K562 (cell line): ENCODE results near the gene CUL9. TPM values are rescaled to one million over a fixed set of nuclear protein-coding genes. Genes with fewer than 3 reads are reported as not detected.

ENCODE experiments used
- ATAC-seq: fragments of 200-7000 bp; cut with Tn5 transposase; 3 replicates; pipeline ENCODE4 v1.9.1; 2020; ENCODE audit warnings: moderate library complexity
- BruUV-seq: library from RNA; stranded (reverse); fragments of 400-500 nt; replicated peaks from 2 replicates; lab custom pipeline; 2021; lab: Mats Ljungman, UMichigan
- CTCF ChIA-PET: fragments of 300-600 bp; formaldehyde crosslinking; extraction: SDS; loops from one replicate; lab custom pipeline; 2021; ENCODE audit warnings: low intra/inter-chr PET ratio; lab: Yijun Ruan, JAX
- POLR2A ChIA-PET: fragments of 300-600, 350-650 bp; sonication (Branson Sonifier 250); formaldehyde crosslinking; extraction: SDS; loops from one replicate; lab custom pipeline; 2021; ENCODE audit warnings: antibody characterized with exemption, inconsistent platforms; lab: Yijun Ruan, JAX
- DNase-seq, 4 experiments: peaks; one replicate each; pipeline versions ENCODE4 v3.0.0 to v3.0.0-alpha.2; 2011 to 2018; ENCODE audit warnings: low spot score in 3 of 4, mixed read lengths in 3 of 4; ENCODE audit errors: extremely low read depth in 1 of 4
- FAIRE-seq: peaks from 2 replicates; lab custom pipeline; 2011; peaks lifted over from hg19 to GRCh38; lab: Jason Lieb, UNC
- H2AFZ ChIP-seq: 2 replicates; pipeline ENCODE4 v1.6.0; 2011; ENCODE audit warnings: low read depth, low read length, control low read depth, inconsistent platforms
- H3K27ac ChIP-seq: fragments of 200-600 bp; 3 replicates; pipeline ENCODE4 v1.8.0; 2011; ENCODE audit warnings: low read depth, mild to moderate bottlenecking, control low read depth, inconsistent platforms, low read length, moderate library complexity, mixed read lengths; ENCODE audit errors: extremely low read depth
- H3K27me3 ChIP-seq, 2 experiments: fragments of 300-600 bp in 1 of 2; 2 replicates in 1 of 2; 3 replicates in 1 of 2; pipeline versions ENCODE4 v1.6.0 to v1.8.0; 2011; ENCODE audit warnings: inconsistent platforms in 2 of 2, low read length in 2 of 2, mild to moderate bottlenecking in 1 of 2, mixed read lengths in 1 of 2, moderate library complexity in 1 of 2; ENCODE audit not compliant: control insufficient read depth in 2 of 2, insufficient read depth in 2 of 2
- H3K36me3 ChIP-seq: fragments of 300-600 bp; 3 replicates; pipeline ENCODE4 v1.8.0; 2011; ENCODE audit warnings: mild to moderate bottlenecking, low read length, inconsistent platforms; ENCODE audit not compliant: control insufficient read depth, insufficient read depth
- H3K4me1 ChIP-seq, 2 experiments: fragments of 200-600 bp in 1 of 2; replicated peaks in 1 of 2; 2 replicates in 1 of 2; 3 replicates in 1 of 2; pipeline versions ENCODE4 v1.5.1 to v1.8.0; 2011; ENCODE audit warnings: inconsistent platforms in 2 of 2, low read length in 2 of 2, mild to moderate bottlenecking in 1 of 2, mixed read lengths in 1 of 2, moderate library complexity in 1 of 2; ENCODE audit not compliant: control insufficient read depth in 2 of 2, insufficient read depth in 2 of 2
- H3K4me2 ChIP-seq: 2 replicates; pipeline ENCODE4 v1.6.1; 2011; ENCODE audit warnings: low read length, control low read depth, inconsistent platforms, mixed read lengths; ENCODE audit not compliant: insufficient read depth
- H3K4me3 ChIP-seq: fragments of 200-600 bp; sonication (generic), shearing (Covaris generic); 2 replicates; pipeline ENCODE4 v1.5.1; 2016; ENCODE audit warnings: control low read depth, inconsistent platforms
- H3K79me2 ChIP-seq: fragments of 200-600 bp; 3 replicates; pipeline ENCODE4 v1.8.0; 2011; ENCODE audit warnings: low read length, inconsistent platforms; ENCODE audit not compliant: control insufficient read depth, insufficient read depth
- H3K9ac ChIP-seq, 2 experiments: 2 replicates each; pipeline versions ENCODE4 v1.6.0 to v1.6.1; 2011; ENCODE audit warnings: low read depth in 2 of 2, low read length in 2 of 2, control low read depth in 1 of 2, inconsistent platforms in 1 of 2, mild to moderate bottlenecking in 1 of 2, mixed read lengths in 1 of 2; ENCODE audit not compliant: insufficient read depth in 1 of 2
- H3K9me1 ChIP-seq: one replicate; pipeline ENCODE4 v1.6.0; 2011; ENCODE audit warnings: inconsistent platforms, mild to moderate bottlenecking, low read length, moderate library complexity; ENCODE audit not compliant: control insufficient read depth, insufficient read depth
- H3K9me3 ChIP-seq: replicated peaks from 2 replicates; pipeline ENCODE4 v1.5.1; 2011; ENCODE audit warnings: low read depth, low read length, inconsistent platforms; ENCODE audit not compliant: control insufficient read depth, insufficient read depth
- H4K20me1 ChIP-seq: replicated peaks from 2 replicates; pipeline ENCODE4 v1.6.1; 2011; ENCODE audit warnings: low read length, inconsistent platforms, mixed read lengths; ENCODE audit not compliant: control insufficient read depth, insufficient read depth
- CEBPB ChIP-seq: fragments of 450-650 bp; IDR thresholded peaks from 2 replicates; pipeline ENCODE4 v1.6.1; 2016; ENCODE audit warnings: missing genetic modification characterization, missing compliant biosample characterization
- LARP7 ChIP-seq: fragments of 450-650 bp; IDR thresholded peaks from 2 replicates; pipeline ENCODE4 v1.6.1; 2016
- NCOA4 ChIP-seq: fragments of 450-650 bp; IDR thresholded peaks from 2 replicates; pipeline ENCODE4 v1.6.1; 2018; ENCODE audit warnings: mild to moderate bottlenecking; ENCODE audit not compliant: partially characterized antibody
- NFE2 ChIP-seq: IDR thresholded peaks from 2 replicates; pipeline ENCODE4 v1.6.1; 2014; ENCODE audit warnings: antibody characterized with exemption, low read depth
- ZFP36 ChIP-seq: fragments of 150-350 bp; IDR thresholded peaks from 2 replicates; pipeline ENCODE4 v1.6.1; 2018; ENCODE audit warnings: low read length, low read depth; ENCODE audit not compliant: partially characterized antibody
- WGBS: fragments of 100-300 bp; shearing (Covaris generic); methylation state at CpG from one replicate; pipeline ENCODE4 v1.1.6; 2016; ENCODE audit warnings: low coverage, mixed read lengths; ENCODE audit not compliant: insufficient coverage; ENCODE audit errors: missing lambda C conversion rate; 5-methylcytosine and 5-hydroxymethylcytosine counted together
- in situ Hi-C: fragments of 300-500 bp; cut with MboI; formaldehyde crosslinking; loops from 4 replicates; pipeline ENCODE4 v1.15.0; 2018; ENCODE audit warnings: inconsistent platforms, mixed read lengths
- intact Hi-C: fragments of 100-400 bp; cut with micrococcal nuclease; formaldehyde crosslinking; loops from 2 replicates; pipeline ENCODE4 v1.14.2; 2022
- polyA plus RNA-seq, 8 experiments: library from polyadenylated mRNA; depleted of rRNA in 4 of 8; stranded (reverse) in 5 of 8; unstranded in 3 of 8; fragments of >200 nt; fragmentation: Nextera tagmentation in 2 of 8; fragmentation: Illumina TruSeq in 1 of 8; extraction: Ambion mirVana in 2 of 8; extraction: Trizol in 1 of 8; gene quantifications; 2 replicates each; pipeline versions ENCODE4 v1.2.1 to v1.2.3, GENCODE V29; 2011 to 2014; ENCODE audit warnings: inconsistent platforms in 1 of 8, missing spikeins in 1 of 8
- total RNA-seq, 7 experiments: library from RNA; depleted of rRNA in 6 of 7; stranded (reverse); fragments of >200 nt in 6 of 7; fragmentation: Illumina TruSeq in 2 of 7; extraction: Trizol in 2 of 7; gene quantifications; 2 replicates each; pipeline versions ENCODE4 v1.2.1 to v1.2.3, GENCODE V29; 2011 to 2021; ENCODE audit warnings: low replicate concordance in 1 of 7
- TF ChIP-seq, protein P1 (sequence below): fragments of 250-450 bp; sonication (Bioruptor Pico); IDR thresholded peaks from 2 replicates; pipeline ENCODE4 v1.4.0; 2020

CUL9 gene
- total and polyA plus RNA-seq, 9 of the 15 experiments (the other 6 are each of a cell fraction or from before 2014, with no cell fraction given): 0.50 to 20.7 (median 6.6) TPM

DNA sequence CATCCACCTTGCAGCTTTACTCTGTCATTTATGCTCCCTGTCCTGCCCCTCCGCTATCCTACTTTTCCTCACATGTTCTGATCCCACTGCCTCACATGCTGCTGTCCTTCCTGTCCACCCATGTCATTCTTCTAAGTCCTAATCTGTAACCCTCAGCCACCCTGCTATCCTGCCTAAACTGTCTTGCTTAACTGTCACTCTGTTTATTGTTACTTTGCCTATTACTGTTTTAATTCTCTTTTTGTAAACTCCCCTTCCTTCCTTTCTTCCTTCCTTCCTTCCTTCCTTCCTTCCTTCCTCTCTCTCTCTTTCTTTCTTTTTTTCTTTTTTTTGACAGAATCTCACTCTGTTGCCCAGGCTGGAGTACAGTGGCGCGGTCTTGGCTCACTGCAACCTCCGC lies 1.4 kb downstream of the CUL9 start (continued):
- peak; percentile 81; the same call in 1 of the 2 replicates for TF ChIP-seq LARP7
- peak; percentile 45 for TF ChIP-seq ZFP36
- TF ChIP-seq NCOA4: peak; percentile 50

DNA sequence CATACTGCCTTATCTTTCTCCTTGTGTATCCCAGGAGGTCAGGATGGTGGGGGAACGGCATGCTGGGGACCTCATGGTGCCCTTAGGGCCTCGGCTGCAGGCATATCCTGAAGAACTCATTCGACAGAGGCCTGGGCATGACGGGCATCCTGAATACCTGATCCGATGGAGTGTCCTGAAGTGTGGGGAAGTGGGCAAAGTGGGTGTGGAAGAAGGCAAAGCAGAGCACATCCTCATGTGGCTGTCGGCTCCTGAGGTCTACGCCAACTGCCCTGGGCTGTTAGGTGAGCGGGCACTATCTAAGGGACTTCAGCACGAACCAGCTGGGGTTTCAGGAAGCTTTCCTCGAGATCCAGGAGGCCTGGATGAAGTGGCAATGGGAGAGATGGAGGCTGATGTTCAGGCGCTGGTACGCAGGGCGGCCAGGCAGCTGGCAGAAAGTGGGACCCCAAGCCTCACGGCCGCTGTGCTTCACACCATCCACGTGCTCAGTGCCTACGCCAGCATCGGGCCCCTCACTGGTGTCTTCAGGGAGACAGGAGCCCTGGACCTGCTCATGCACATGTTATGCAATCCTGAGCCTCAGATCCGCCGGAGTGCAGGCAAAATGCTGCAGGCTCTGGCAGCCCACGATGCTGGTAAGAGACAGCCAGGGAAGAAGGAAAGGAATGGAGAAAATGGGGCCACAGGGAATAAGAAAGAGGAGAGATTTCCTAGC lies 2.4 kb downstream of the CUL9 start:
- no peak for DNase-seq
- POLR2A ChIA-PET: interaction anchor here (0.7 kb wide), 1 partner anchor 10 kb away, joined by 3 read pairs; no protein-coding TSS in a partner anchor

More for the DNA sequence above, 2.4 kb downstream of the CUL9 start:
- Histone ChIP-seq H3K4me2 (peak overlapping the region; percentile 1; the same call in 1 of the 2 replicates), H3K4me3 (no peak overlapping the region), H3K27me3 (no peaks in the 10 kb centered on the region), H3K9ac (peak overlapping the region in 1 of 2 experiments; percentile 73; a peak in 2 of 4 replicates), H4K20me1 (no peaks in the 10 kb centered on the region), H3K9me1 (no peaks in the 10 kb centered on the region), H3K9me3 (no peaks in the 10 kb centered on the region), H3K27ac (no peak overlapping the region), H3K4me1 (peaks cover 37 to 45% of the 10 kb centered on the region in 2 experiments), H3K79me2 (peaks cover 24% of the 10 kb centered on the region; the same call in 2 of the 3 replicates), H3K36me3 (peaks cover 61% of the 10 kb centered on the region; the same call in 2 of the 3 replicates), H2AFZ (no peak overlapping the region)
- FAIRE-seq (no peak), ATAC-seq (no peak)
- no peak for TF ChIP-seq NFE2
- TF ChIP-seq CEBPB (tag): 0 out of 2 replicates have a peak, but pooled peaks have one; percentile 29
- TF ChIP-seq, protein P1, sequence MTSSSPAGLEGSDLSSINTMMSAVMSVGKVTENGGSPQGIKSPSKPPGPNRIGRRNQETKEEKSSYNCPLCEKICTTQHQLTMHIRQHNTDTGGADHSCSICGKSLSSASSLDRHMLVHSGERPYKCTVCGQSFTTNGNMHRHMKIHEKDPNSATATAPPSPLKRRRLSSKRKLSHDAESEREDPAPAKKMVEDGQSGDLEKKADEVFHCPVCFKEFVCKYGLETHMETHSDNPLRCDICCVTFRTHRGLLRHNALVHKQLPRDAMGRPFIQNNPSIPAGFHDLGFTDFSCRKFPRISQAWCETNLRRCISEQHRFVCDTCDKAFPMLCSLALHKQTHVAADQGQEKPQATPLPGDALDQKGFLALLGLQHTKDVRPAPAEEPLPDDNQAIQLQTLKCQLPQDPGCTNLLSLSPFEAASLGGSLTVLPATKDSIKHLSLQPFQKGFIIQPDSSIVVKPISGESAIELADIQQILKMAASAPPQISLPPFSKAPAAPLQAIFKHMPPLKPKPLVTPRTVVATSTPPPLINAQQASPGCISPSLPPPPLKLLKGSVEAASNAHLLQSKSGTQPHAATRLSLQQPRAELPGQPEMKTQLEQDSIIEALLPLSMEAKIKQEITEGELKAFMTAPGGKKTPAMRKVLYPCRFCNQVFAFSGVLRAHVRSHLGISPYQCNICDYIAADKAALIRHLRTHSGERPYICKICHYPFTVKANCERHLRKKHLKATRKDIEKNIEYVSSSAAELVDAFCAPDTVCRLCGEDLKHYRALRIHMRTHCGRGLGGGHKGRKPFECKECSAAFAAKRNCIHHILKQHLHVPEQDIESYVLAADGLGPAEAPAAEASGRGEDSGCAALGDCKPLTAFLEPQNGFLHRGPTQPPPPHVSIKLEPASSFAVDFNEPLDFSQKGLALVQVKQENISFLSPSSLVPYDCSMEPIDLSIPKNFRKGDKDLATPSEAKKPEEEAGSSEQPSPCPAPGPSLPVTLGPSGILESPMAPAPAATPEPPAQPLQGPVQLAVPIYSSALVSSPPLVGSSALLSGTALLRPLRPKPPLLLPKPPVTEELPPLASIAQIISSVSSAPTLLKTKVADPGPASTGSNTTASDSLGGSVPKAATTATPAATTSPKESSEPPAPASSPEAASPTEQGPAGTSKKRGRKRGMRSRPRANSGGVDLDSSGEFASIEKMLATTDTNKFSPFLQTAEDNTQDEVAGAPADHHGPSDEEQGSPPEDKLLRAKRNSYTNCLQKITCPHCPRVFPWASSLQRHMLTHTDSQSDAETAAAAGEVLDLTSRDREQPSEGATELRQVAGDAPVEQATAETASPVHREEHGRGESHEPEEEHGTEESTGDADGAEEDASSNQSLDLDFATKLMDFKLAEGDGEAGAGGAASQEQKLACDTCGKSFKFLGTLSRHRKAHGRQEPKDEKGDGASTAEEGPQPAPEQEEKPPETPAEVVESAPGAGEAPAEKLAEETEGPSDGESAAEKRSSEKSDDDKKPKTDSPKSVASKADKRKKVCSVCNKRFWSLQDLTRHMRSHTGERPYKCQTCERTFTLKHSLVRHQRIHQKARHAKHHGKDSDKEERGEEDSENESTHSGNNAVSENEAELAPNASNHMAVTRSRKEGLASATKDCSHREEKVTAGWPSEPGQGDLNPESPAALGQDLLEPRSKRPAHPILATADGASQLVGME (CRISPR knock-in tag): no peak
- CTCF ChIA-PET: no interaction called here
- intact Hi-C loops (no loop called here), in situ Hi-C loops (no loop called here)
- 89% methylated on average over 21 of the region's 21 CpGs for WGBS
- no TSS peak for BruUV-seq
